ENCODE measurements around the gene PRF1.

DNA sequence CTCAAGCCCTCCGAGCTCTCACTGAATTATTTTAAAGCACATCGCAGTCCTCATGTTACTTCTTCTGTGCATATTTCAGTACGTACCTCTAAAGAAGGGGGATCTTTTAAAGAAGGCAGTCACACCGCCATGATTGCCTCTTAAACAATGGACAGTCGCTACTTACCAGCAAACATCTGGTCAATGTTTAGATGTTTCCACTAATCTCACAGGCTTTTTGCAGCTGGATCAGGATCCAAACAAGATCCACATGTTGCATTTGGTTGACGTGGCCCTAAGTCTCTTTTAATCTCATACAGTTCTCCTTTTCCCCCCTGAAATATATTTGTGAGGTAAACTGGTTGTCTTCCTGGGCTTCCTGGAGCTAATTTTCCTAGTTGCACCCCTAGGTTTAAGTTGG is 50.0 kb downstream of the PRF1 start:
- TF ChIP-seq CTCF (IDR thresholded peaks at IDR 0.05 in 4 of 5, conservative IDR thresholded peaks at IDR 0.05 in 1 of 5) (no peak), POLR2A (IDR thresholded peaks at IDR 0.05) (no peak)

All from gastrocnemius medialis (tissue), 4 donors.